Heart left ventricle (tissue), 16 donors: ENCODE results near the gene ARHGEF7. TPM values are rescaled to one million over a fixed set of nuclear protein-coding genes. Genes with fewer than 3 reads are reported as not detected.

Experiments used
- ATAC-seq, 4 donors: fragments of 200-7000 bp; cut with Tn5 transposase; one replicate each; pipeline ENCODE4 v1.9.1; 2020 to 2022; ENCODE audit warnings: moderate library complexity in 4 of 4, mild to moderate bottlenecking in 3 of 4, moderate number of reproducible peaks in 1 of 4
- DNase-seq, 5 donors: peaks; one replicate each; pipeline ENCODE4 v3.0.0-alpha.2; 2020
- H3K27ac ChIP-seq, 12 donors: fragments of 200-600 bp; sonication (generic) in 4 of 12; one replicate each; pipeline versions ENCODE4 v1.5.0 to v1.8.0; 2016 to 2022; ENCODE audit warnings: mild to moderate bottlenecking in 2 of 12
- H3K27me3 ChIP-seq, 9 donors: fragments of 200-600 bp; sonication (generic) in 2 of 9; one replicate each; pipeline versions ENCODE4 v1.5.1 to v1.8.0; 2016 to 2022; ENCODE audit warnings: mild to moderate bottlenecking in 3 of 9
- H3K36me3 ChIP-seq, 9 donors: fragments of 200-600 bp; sonication (generic) in 2 of 9; one replicate each; pipeline versions ENCODE4 v1.5.0 to v1.8.0; 2018 to 2022; ENCODE audit warnings: mild to moderate bottlenecking in 2 of 9
- H3K4me1 ChIP-seq, 12 donors: fragments of 200-600 bp; sonication (generic) in 4 of 12; one replicate each; pipeline versions ENCODE4 v1.5.0 to v1.8.0; 2016 to 2022; ENCODE audit warnings: mild to moderate bottlenecking in 3 of 12
- H3K4me3 ChIP-seq, 12 donors: fragments of 200-600 bp; sonication (generic) in 4 of 12; one replicate each; pipeline versions ENCODE4 v1.5.0 to v1.8.0; 2017 to 2022; ENCODE audit warnings: mild to moderate bottlenecking in 9 of 12, moderate library complexity in 4 of 12
- H3K9me3 ChIP-seq, 12 donors: fragments of 200-600 bp; sonication (generic) in 4 of 12; one replicate each; pipeline versions ENCODE4 v1.5.0 to v1.8.0; 2016 to 2022; ENCODE audit warnings: mild to moderate bottlenecking in 1 of 12
- POLR2A ChIP-seq, 2 donors: fragments of 450-650 bp; IDR thresholded peaks; one replicate each; pipeline ENCODE4 v1.6.1; 2017; ENCODE audit warnings: antibody characterized with exemption in 2 of 2, mild to moderate bottlenecking in 2 of 2, moderate library complexity in 2 of 2
- WGBS, 4 donors: extraction: QIAGEN DNeasy Blood & Tissue Kit in 2 of 4; methylation state at CpG; one replicate each; pipeline versions ENCODE4 v1.1.5 to v1.1.7; 2013 to 2018; 5-methylcytosine and 5-hydroxymethylcytosine counted together
- intact Hi-C, 10 donors: fragments of 100-400 bp; cut with DNase I; formaldehyde crosslinking; loops; one replicate each; pipeline versions ENCODE4 v1.11.1 to v1.14.2; 2022
- polyA plus RNA-seq, 2 donors: library from polyadenylated mRNA; stranded (reverse); fragments of 200-250 nt; gene quantifications; one replicate each; pipeline ENCODE4 v1.2.3, GENCODE V29; 2013
- total RNA-seq, 9 donors: library from RNA; depleted of rRNA in 2 of 9; stranded (reverse); fragments of >200 nt in 2 of 9; fragmentation: NEBNext Ultra II Directional in 3 of 9; extraction: Animal tissue kit (Norgen Biotek cat#: 25700) in 3 of 9; gene quantifications; one replicate each; pipeline versions ENCODE4 v1.1.0 to v1.2.4, GENCODE V29; 2016 to 2023
- TF ChIP-seq, protein P1 (sequence below), 12 donors: fragments of 200-600 bp; sonication (generic) in 4 of 12; IDR thresholded peaks; one replicate each; pipeline versions ENCODE4 v1.5.0 to v1.8.0; 2018 to 2022; ENCODE audit warnings: antibody characterized with exemption in 12 of 12, mild to moderate bottlenecking in 5 of 12
- donor health status: ischemic (EF 13 %, LVEDD 7.1; RV severe dilation, severe dysfunction).
- donor health status: healthy with polysubstance abuse.
- donor health status: DM: no; HTN: yes; CAD: no.
- donor health status: DM: no; HTN: no; CAD: no.
- donor health status: ischemic (EF 25% LVEDD 6.9; RV normal size, moderate dysfunction).
- donor health status: ischemic (EF 25% LVEDD 5.7; RV mildly dilated, moderate dysfunction).
- donor health status: healthy.
- donor health status: DM: yes; HTN: yes; CAD: no.
- donor health status: ischemic (EF 35%, LVEDD 5.7; RV mildly dilated, moderate dysfunction).
- donor health status: nonischemic (EF 11% LVEDD 7.7; RV severe dilation, severe dysfunction).
- donor health status: DM: yes; HTN: yes; CAD: no.
- donor health status: PGD.
- donor health status: ischemic (EF 29% LVEDD 5.4; RV normal size, mild dysfunction).
- donor health status: nonischemic (EF 23%, LVEDD 6.1; RV moderate dilation, normal function).

Gene ARHGEF7
- total and polyA plus RNA-seq, 11 donors: 16.6 to 60.9 (median 37.5) TPM

DNA sequence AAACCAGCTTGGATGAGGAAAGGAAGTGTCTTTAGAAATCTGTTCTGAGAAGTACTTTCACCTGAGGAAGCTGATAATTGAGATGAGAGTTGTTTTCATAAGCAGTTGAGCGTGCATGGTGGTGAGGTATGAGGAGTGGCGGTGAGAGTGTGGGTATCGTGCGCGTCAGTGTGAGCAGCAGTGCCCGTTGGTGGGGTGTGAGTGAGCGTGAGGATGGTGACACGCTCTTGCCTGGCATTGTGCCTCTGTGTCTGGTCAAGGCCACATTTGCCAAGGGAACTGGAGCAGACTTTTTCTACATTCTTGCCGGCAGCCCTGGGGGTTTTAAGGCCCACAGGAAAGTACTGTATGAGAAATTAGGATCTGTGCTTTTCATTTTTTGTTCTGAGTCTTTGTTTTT lies 168.9 kb downstream of the ARHGEF7 start:
- Histone ChIP-seq H3K9me3 (no peaks in the 10 kb centered on the region), H3K4me1 (peaks cover 11 to 43% (median 35%) of the 10 kb centered on the region in 12 donors), H3K27ac (no peak overlapping the region), H3K27me3 (no peaks in the 10 kb centered on the region), H3K4me3 (no peak overlapping the region), H3K36me3 (peaks cover 0 to 91% (median 82%) of the 10 kb centered on the region in 9 donors)
- 71 to 81% (median 78%) methylated on average over 9 of the region's 9 CpGs for WGBS, 4 donors
- intact Hi-C loops: loop anchor here in 2 of 10 donors (5.0 to 10.0 kb wide), 3 partner anchors 37 to 219 kb away; no protein-coding TSS in a partner anchor
- no peak for DNase-seq
- no peak for ATAC-seq
- TF ChIP-seq, protein P1, sequence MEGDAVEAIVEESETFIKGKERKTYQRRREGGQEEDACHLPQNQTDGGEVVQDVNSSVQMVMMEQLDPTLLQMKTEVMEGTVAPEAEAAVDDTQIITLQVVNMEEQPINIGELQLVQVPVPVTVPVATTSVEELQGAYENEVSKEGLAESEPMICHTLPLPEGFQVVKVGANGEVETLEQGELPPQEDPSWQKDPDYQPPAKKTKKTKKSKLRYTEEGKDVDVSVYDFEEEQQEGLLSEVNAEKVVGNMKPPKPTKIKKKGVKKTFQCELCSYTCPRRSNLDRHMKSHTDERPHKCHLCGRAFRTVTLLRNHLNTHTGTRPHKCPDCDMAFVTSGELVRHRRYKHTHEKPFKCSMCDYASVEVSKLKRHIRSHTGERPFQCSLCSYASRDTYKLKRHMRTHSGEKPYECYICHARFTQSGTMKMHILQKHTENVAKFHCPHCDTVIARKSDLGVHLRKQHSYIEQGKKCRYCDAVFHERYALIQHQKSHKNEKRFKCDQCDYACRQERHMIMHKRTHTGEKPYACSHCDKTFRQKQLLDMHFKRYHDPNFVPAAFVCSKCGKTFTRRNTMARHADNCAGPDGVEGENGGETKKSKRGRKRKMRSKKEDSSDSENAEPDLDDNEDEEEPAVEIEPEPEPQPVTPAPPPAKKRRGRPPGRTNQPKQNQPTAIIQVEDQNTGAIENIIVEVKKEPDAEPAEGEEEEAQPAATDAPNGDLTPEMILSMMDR (IDR thresholded peaks at IDR 0.05): no peak
- no peak for TF ChIP-seq POLR2A (IDR thresholded peaks at IDR 0.05)

DNA sequence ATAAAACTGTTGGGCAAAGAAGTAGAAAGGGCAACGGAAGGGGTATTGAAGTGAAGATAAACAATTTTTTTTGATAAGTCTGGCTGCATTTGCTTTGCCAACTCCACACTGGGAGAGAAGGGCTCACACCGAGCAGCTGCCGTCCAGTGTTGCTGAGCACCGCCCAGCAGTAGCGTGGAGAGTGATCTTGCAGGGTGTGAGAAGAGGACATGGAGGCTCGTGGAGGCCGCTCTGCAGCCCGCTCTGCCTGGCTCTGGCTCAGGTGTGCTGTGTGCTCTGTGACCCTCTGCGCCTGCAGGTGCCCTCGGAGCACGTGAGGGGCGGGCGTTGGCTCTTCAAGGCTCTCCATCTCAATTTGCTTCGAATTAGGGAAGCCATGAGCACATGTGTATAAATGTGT lies 169.5 kb downstream of the ARHGEF7 start:
- no peak overlapping the region for H3K4me3 ChIP-seq
- peaks cover 0 to 91% (median 82%) of the 10 kb centered on the region in 9 donors for H3K36me3 ChIP-seq
- ATAC-seq: no peak
- no peak for TF ChIP-seq POLR2A (IDR thresholded peaks at IDR 0.05)
- TF ChIP-seq, protein P1 (IDR thresholded peaks at IDR 0.05): no peak
- H3K27me3 ChIP-seq: no peaks in the 10 kb centered on the region
- no peaks in the 10 kb centered on the region for H3K9me3 ChIP-seq
- H3K4me1 ChIP-seq: peaks cover 11 to 37% (median 30%) of the 10 kb centered on the region in 12 donors
- no peak for DNase-seq
- 92 to 96% (median 94%) methylated on average over 14 of the region's 14 CpGs for WGBS, 4 donors
- no peak overlapping the region for H3K27ac ChIP-seq
- intact Hi-C loops: loop anchor here in 2 of 10 donors (5.0 to 10.0 kb wide), 3 partner anchors 37 to 220 kb away; no protein-coding TSS in a partner anchor

DNA sequence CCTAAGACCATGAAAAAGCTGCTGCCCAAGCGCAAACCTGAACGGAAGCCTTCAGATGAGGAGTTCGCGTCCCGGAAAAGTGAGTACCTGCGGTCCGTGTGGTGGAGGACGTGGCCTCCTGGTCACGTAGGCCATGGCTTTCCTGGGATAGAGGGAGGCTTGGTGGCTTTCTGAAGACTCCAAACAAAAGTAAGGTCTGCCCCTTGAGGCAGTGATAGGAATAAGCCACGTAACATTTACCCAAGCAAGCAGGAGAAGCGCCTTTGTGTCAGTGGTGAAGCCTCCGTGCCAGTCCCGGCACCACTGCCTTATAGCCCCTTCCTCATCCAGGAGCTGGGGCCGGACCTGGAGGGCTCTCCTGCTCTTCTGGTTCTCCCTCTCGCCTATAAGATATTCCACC lies 171.1 kb downstream of the ARHGEF7 start:
- H3K4me1 ChIP-seq: peaks cover 7 to 28% (median 19%) of the 10 kb centered on the region in 12 donors
- peaks cover 0 to 91% (median 85%) of the 10 kb centered on the region in 9 donors for H3K36me3 ChIP-seq
- H3K27ac ChIP-seq: no peak overlapping the region
- no peaks in the 10 kb centered on the region for H3K9me3 ChIP-seq
- DNase-seq (no peak), ATAC-seq (no peak)
- intact Hi-C loops: loop anchor here in 1 of 10 donors (10.0 kb wide), 1 partner anchor 221 kb away; no protein-coding TSS in a partner anchor
- H3K4me3 ChIP-seq: no peak overlapping the region
- no peaks in the 10 kb centered on the region for H3K27me3 ChIP-seq
- TF ChIP-seq, protein P1 (IDR thresholded peaks at IDR 0.05): no peak
- 87 to 91% (median 90%) methylated on average over 15 of the region's 15 CpGs for WGBS, 4 donors

DNA sequence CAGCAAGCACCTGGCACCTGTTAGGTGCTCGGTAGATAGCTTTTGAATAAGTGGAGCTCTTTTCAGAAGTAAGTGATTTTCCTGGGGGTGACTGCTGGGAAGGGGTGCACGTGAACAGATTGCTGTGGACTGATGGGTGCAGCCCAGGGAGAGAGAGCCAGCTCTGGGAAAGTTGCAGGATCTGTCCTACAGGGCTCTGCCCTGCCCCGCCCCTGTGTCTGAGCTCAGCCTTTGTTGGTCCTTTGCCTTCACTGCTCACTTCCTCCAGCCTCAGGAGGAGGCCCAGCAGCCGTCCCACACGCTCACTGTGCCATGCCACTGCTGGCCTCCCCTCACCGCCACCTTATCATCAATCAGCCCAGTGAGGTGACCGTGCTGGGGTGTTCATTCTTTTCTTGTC lies 171.6 kb downstream of the ARHGEF7 start:
- intact Hi-C loops: loop anchor here in 1 of 10 donors (10.0 kb wide), 1 partner anchor 222 kb away; no protein-coding TSS in a partner anchor
- DNase-seq: no peak
- no peak for ATAC-seq
- Histone ChIP-seq H3K27ac (no peak overlapping the region), H3K9me3 (no peaks in the 10 kb centered on the region), H3K36me3 (peaks cover 0 to 94% (median 91%) of the 10 kb centered on the region in 9 donors), H3K4me1 (peaks cover 4 to 22% (median 13%) of the 10 kb centered on the region in 12 donors), H3K4me3 (no peak overlapping the region), H3K27me3 (no peaks in the 10 kb centered on the region)
- WGBS, 4 donors: 88 to 96% (median 89%) methylated on average over 6 to 7 of the region's 7 CpGs
- no peak for TF ChIP-seq POLR2A (IDR thresholded peaks at IDR 0.05)
- TF ChIP-seq, protein P1 (IDR thresholded peaks at IDR 0.05): no peak
